OCI-LY7 (cell line): ENCODE data around the gene RASAL2. TPM values are rescaled to one million over a fixed set of nuclear protein-coding genes. Genes with fewer than 3 reads are reported as not detected.

ENCODE experiments used
- BruUV-seq: library from RNA; stranded (reverse); fragments of 400-500 nt; replicated peaks from 2 replicates; lab custom pipeline; 2021; lab: Mats Ljungman, UMichigan
- CTCF ChIA-PET: fragments of 300-600 bp; sonication (Branson Sonifier 250); formaldehyde crosslinking; loops from one replicate; lab custom pipeline; 2022; ENCODE audit warnings: antibody characterized with exemption; ENCODE audit not compliant: unreplicated experiment; lab: Charles Lee
- POLR2A ChIA-PET: fragments of 300-600 bp; sonication (Branson Sonifier 250); formaldehyde crosslinking; loops from one replicate; lab custom pipeline; 2022; ENCODE audit warnings: antibody characterized with exemption; lab: Charles Lee
- DNase-seq: peaks from one replicate; pipeline ENCODE4 v3.0.0-alpha.2; 2015; ENCODE audit warnings: low spot score
- H2AFZ ChIP-seq: fragments of 200-600 bp; sonication (generic), shearing (Covaris generic); 2 replicates; pipeline ENCODE4 v1.6.1; 2014; ENCODE audit warnings: mild to moderate bottlenecking, antibody characterized with exemption, low read length, moderate library complexity
- H3K27ac ChIP-seq: fragments of 200-600 bp; sonication (generic); 2 replicates; pipeline ENCODE4 v1.5.1; 2014; ENCODE audit warnings: mixed run types, low read depth, mild to moderate bottlenecking, moderate library complexity, low read length, inconsistent platforms; ENCODE audit not compliant: poor library complexity, severe bottlenecking
- H3K36me3 ChIP-seq: fragments of 200-600 bp; sonication (generic); 2 replicates; pipeline ENCODE4 v1.6.1; 2014; ENCODE audit warnings: mild to moderate bottlenecking, antibody characterized with exemption, low read length, moderate library complexity, mixed read lengths; ENCODE audit not compliant: insufficient read depth
- H3K4me1 ChIP-seq: fragments of 200-600 bp; sonication (generic); 2 replicates; pipeline ENCODE4 v1.5.1; 2014; ENCODE audit warnings: mild to moderate bottlenecking, low read length; ENCODE audit not compliant: insufficient read depth, poor library complexity, severe bottlenecking
- H3K4me2 ChIP-seq: fragments of 200-600 bp; sonication (generic); 2 replicates; pipeline ENCODE4 v1.6.1; 2014; ENCODE audit warnings: mild to moderate bottlenecking, low read length
- H3K4me3 ChIP-seq: fragments of 200-600 bp; sonication (generic); 2 replicates; pipeline ENCODE4 v1.5.1; 2014; ENCODE audit warnings: mild to moderate bottlenecking, low read depth, low read length; ENCODE audit not compliant: poor library complexity, severe bottlenecking
- H3K79me2 ChIP-seq: fragments of 200-600 bp; sonication (generic); 2 replicates; pipeline ENCODE4 v1.6.1; 2016; ENCODE audit warnings: low read depth, mild to moderate bottlenecking, low read length, moderate library complexity, mixed read lengths; ENCODE audit not compliant: insufficient read depth
- H3K9me2 ChIP-seq: fragments of 200-600 bp; sonication (generic); 2 replicates; pipeline ENCODE4 v1.6.1; 2016; ENCODE audit warnings: mild to moderate bottlenecking, low read length, mixed read lengths; ENCODE audit not compliant: insufficient read depth
- H3K9me3 ChIP-seq: fragments of 200-600 bp; sonication (generic); 2 replicates; pipeline ENCODE4 v1.6.1; 2014; ENCODE audit warnings: mild to moderate bottlenecking, mixed run types, low read length, mixed read lengths
- H4K20me1 ChIP-seq: fragments of 200-600 bp; sonication (generic); 2 replicates; pipeline ENCODE4 v1.6.1; 2014; ENCODE audit warnings: mild to moderate bottlenecking, antibody characterized with exemption, low read length, moderate library complexity, mixed read lengths; ENCODE audit not compliant: insufficient read depth
- EZH2phosphoT487 ChIP-seq: fragments of 200-600 bp; sonication (generic); IDR thresholded peaks from 2 replicates; pipeline ENCODE4 v1.6.1; 2018; ENCODE audit warnings: low read depth, borderline replicate concordance, mild to moderate bottlenecking, mixed run types, antibody characterized with exemption, low read length, moderate library complexity, mixed read lengths
- intact Hi-C: fragments of 100-400 bp; cut with micrococcal nuclease; formaldehyde crosslinking; loops from one replicate; pipeline ENCODE4 v1.10.0; 2022; ENCODE audit not compliant: unreplicated experiment
- total RNA-seq, 2 experiments: library from RNA; depleted of rRNA in 1 of 2; stranded (reverse); fragments of >200 nt in 1 of 2; shearing (Covaris generic) in 1 of 2; gene quantifications; 2 replicates each; pipeline ENCODE4 v1.2.3, GENCODE V29; 2014 to 2022
- TF ChIP-seq, protein P1 (sequence below): fragments of 200-600 bp; sonication (generic); conservative IDR thresholded peaks from 2 replicates; pipeline ENCODE4 v1.5.1; 2014; ENCODE audit warnings: mild to moderate bottlenecking, antibody characterized with exemption, low read length, moderate library complexity, mixed read lengths

RASAL2 gene
- total RNA-seq, 2 experiments from 2014 or later = 0.09 to 0.27 TPM

DNA sequence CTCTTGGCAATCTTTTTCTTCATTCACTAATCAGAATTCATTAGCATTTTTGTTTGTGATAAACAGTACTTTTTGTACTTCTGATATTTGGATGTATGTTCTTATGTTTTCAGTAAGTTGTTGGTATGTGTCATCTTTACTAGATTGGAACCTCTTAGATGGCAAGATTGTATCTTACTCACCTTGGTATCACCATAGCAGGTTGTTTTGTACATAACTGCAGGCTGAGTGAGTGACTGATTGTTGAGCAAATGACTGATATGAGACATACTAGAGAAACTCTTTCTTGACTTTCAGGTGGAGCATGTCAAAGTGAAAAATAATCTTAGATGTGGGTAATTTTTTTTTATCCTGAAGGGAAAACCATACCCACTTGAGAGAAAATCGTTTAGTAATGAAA lies 229.2 kb downstream of the RASAL2 start:
- H3K79me2 ChIP-seq = no peaks in the 10 kb centered on the region
- H4K20me1 ChIP-seq = no peaks in the 10 kb centered on the region
- no peak overlapping the region for H2AFZ ChIP-seq
- BruUV-seq = no TSS peak
- no peak overlapping the region for H3K27ac ChIP-seq
- TF ChIP-seq, protein P1, sequence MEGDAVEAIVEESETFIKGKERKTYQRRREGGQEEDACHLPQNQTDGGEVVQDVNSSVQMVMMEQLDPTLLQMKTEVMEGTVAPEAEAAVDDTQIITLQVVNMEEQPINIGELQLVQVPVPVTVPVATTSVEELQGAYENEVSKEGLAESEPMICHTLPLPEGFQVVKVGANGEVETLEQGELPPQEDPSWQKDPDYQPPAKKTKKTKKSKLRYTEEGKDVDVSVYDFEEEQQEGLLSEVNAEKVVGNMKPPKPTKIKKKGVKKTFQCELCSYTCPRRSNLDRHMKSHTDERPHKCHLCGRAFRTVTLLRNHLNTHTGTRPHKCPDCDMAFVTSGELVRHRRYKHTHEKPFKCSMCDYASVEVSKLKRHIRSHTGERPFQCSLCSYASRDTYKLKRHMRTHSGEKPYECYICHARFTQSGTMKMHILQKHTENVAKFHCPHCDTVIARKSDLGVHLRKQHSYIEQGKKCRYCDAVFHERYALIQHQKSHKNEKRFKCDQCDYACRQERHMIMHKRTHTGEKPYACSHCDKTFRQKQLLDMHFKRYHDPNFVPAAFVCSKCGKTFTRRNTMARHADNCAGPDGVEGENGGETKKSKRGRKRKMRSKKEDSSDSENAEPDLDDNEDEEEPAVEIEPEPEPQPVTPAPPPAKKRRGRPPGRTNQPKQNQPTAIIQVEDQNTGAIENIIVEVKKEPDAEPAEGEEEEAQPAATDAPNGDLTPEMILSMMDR = no peak
- TF ChIP-seq EZH2phosphoT487 = no peak
- ChIA-PET POLR2A (no interaction called here), CTCF (no interaction called here)
- H3K4me3 ChIP-seq = no peak overlapping the region
- no peak overlapping the region for H3K4me2 ChIP-seq
- H3K9me3 ChIP-seq = no peaks in the 10 kb centered on the region
- H3K36me3 ChIP-seq = no peaks in the 10 kb centered on the region
- H3K4me1 ChIP-seq = no peaks in the 10 kb centered on the region
- intact Hi-C loops = no loop called here
- no peak for DNase-seq
- H3K9me2 ChIP-seq = no peaks in the 10 kb centered on the region

DNA sequence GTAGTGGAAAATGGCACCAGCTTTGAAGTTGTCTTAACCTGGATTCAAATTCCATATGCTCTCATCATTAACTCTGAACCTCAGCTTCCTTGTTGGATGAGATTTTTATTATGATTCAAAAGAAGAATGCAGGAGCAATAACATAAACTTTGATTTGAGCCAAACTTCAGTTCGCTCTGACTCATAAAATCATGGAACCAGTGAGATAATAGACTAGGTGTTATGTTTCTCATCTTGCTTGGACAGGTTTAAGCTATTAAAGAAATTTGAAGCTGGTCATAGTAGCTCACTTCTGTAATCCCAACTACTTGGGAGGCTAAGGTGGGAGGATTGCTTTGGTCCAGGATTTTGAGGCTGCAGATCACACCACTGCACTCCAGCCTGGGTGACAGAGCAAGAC lies 230.1 kb downstream of the RASAL2 start:
- H3K9me3 ChIP-seq = no peaks in the 10 kb centered on the region
- intact Hi-C loops = no loop called here
- no peaks in the 10 kb centered on the region for H3K79me2 ChIP-seq
- H3K27ac ChIP-seq = no peak overlapping the region
- no peaks in the 10 kb centered on the region for H3K36me3 ChIP-seq
- no peak for TF ChIP-seq EZH2phosphoT487
- TF ChIP-seq, protein P1 = no peak
- no TSS peak for BruUV-seq
- ChIA-PET POLR2A (interaction anchor here (0.5 to 1.0 kb wide), 2 partner anchors 10 to 825 kb away, joined by 3 read pairs; no protein-coding TSS in a partner anchor), CTCF (no interaction called here)
- no peak overlapping the region for H2AFZ ChIP-seq
- H3K9me2 ChIP-seq = no peaks in the 10 kb centered on the region
- H4K20me1 ChIP-seq = no peaks in the 10 kb centered on the region
- DNase-seq = no peak
- no peak overlapping the region for H3K4me3 ChIP-seq
- H3K4me1 ChIP-seq = no peaks in the 10 kb centered on the region
- H3K4me2 ChIP-seq = no peak overlapping the region

DNA sequence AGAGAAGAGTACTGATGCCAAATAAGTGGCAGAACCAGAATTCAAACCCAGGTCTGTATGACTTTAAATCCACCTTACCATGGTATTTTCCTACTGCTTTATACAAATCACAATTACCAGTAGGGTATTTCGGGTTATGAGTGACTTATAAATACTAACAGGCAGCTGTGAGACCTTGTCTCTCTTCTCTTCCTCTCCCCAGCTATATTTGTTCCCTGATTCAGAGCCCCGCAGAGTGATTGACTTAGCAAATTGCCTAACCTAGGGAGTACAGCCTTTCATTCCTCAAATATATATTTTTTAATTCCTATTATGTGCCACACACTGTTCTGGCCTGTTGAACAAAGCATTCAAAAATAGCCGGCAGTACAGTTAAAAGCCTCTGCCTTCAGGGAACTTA lies 234.8 kb downstream of the RASAL2 start:
- ChIA-PET POLR2A (no interaction called here), CTCF (no interaction called here)
- no TSS peak for BruUV-seq
- Histone ChIP-seq H3K36me3 (no peaks in the 10 kb centered on the region), H3K79me2 (no peaks in the 10 kb centered on the region), H3K4me1 (no peaks in the 10 kb centered on the region), H3K4me3 (no peak overlapping the region), H3K9me2 (no peaks in the 10 kb centered on the region), H2AFZ (no peak overlapping the region), H3K4me2 (no peak overlapping the region), H4K20me1 (no peaks in the 10 kb centered on the region), H3K27ac (no peak overlapping the region), H3K9me3 (no peaks in the 10 kb centered on the region)
- intact Hi-C loops = no loop called here
- TF ChIP-seq, protein P1 = no peak
- no peak for TF ChIP-seq EZH2phosphoT487
- DNase-seq = no peak
